IPS-15b (cell line): ENCODE data around the gene NR3C2.
"Not testable (repeated sequence)": the region's sequence is repeated elsewhere in the genome, so short reads cannot be mapped to it uniquely, and the experiment has no call there.

Experiments
- H3K27me3 ChIP-seq: one replicate; pipeline ENCODE4 v1.6.1; 2013; ENCODE audit warnings: low read length; ENCODE audit not compliant: control insufficient read depth, insufficient read depth
- H3K36me3 ChIP-seq: one replicate; pipeline ENCODE4 v1.6.1; 2013; ENCODE audit warnings: low read length; ENCODE audit not compliant: control insufficient read depth, insufficient read depth
- H3K4me1 ChIP-seq: one replicate; pipeline ENCODE4 v1.6.1; 2013; ENCODE audit warnings: mild to moderate bottlenecking, low read length; ENCODE audit not compliant: control insufficient read depth, insufficient read depth
- H3K4me3 ChIP-seq: one replicate; pipeline ENCODE4 v1.5.1; 2013; ENCODE audit warnings: low read depth, low read length
- H3K9ac ChIP-seq: one replicate; pipeline ENCODE4 v1.6.1; 2013; ENCODE audit warnings: low read depth, mild to moderate bottlenecking, low read length
- H3K9me3 ChIP-seq: one replicate; pipeline ENCODE4 v1.6.1; 2013; ENCODE audit warnings: mild to moderate bottlenecking, low read length; ENCODE audit not compliant: control insufficient read depth, insufficient read depth

Gene NR3C2

DNA sequence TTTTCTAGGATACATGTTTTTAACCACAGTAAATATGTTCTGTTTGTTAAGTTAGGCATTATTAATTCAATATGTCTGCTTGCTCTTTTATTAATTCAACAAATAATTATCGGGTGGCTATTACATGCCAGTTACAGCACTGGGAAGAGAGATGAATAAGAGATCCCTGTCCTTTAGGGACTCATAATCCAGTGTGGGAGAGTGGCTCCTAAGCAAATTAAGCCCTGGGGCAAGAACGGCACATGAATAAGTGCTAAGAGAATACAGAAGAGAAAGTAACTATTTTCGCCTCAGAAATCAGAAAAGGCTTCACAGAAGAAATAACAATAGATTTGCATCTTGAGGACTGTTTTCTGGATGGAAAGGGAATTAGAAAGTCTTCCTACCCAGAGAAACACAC is 236.7 kb downstream of the NR3C2 start:
- no peaks in the 10 kb centered on the region for H3K36me3 ChIP-seq
- H3K9ac ChIP-seq, result no peak overlapping the region
- H3K27me3 ChIP-seq, result no peaks in the 10 kb centered on the region
- peaks cover 6% of the 10 kb centered on the region for H3K4me1 ChIP-seq
- no peaks in the 10 kb centered on the region for H3K9me3 ChIP-seq
- H3K4me3 ChIP-seq, result no peak overlapping the region

DNA sequence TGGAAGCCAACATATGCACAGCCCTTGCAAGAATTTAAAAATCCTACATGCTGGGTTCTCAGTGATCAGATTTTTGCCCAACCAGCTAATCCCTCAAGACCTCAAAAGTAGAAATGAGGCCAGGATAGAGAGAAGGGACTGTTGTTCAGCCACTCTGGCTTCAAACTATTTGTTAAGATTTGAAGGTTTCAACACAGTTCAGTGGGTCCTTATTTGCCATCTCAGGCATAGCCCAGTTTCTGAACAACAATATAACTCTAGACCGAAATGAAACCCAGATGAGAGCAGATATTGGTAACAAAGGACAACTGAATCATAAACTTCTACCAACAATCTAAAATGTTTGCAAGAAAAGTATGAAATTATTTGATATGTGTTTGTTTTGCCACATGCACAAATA is 237.3 kb downstream of the NR3C2 start:
- H3K4me1 ChIP-seq, result peaks cover 6% of the 10 kb centered on the region
- no peaks in the 10 kb centered on the region for H3K36me3 ChIP-seq
- H3K9ac ChIP-seq, result no peak overlapping the region
- H3K27me3 ChIP-seq, result no peaks in the 10 kb centered on the region
- H3K4me3 ChIP-seq, result no peak overlapping the region
- H3K9me3 ChIP-seq, result no peaks in the 10 kb centered on the region

DNA sequence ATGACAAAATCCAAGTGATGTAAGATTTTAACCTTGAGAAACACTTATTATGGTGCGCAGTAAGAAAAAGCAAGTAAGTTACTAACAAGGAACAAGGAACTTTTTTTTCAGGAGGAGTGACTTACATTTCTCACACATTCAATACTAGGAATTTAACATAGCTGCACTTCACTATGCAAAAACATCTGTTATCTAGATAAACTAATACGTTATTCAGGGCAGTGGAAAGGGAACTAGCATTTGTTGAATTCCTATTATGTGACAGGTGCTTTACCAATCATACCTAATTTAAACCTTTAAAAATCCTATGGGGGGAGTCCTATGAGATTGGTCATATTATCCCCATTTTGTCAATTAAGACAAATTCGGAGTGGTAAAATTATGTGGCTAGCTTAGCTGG is 238.0 kb downstream of the NR3C2 start:
- no peak overlapping the region for H3K4me3 ChIP-seq
- no peaks in the 10 kb centered on the region for H3K9me3 ChIP-seq
- peaks cover 6% of the 10 kb centered on the region for H3K4me1 ChIP-seq
- no peaks in the 10 kb centered on the region for H3K27me3 ChIP-seq
- no peak overlapping the region for H3K9ac ChIP-seq
- H3K36me3 ChIP-seq, result no peaks in the 10 kb centered on the region

DNA sequence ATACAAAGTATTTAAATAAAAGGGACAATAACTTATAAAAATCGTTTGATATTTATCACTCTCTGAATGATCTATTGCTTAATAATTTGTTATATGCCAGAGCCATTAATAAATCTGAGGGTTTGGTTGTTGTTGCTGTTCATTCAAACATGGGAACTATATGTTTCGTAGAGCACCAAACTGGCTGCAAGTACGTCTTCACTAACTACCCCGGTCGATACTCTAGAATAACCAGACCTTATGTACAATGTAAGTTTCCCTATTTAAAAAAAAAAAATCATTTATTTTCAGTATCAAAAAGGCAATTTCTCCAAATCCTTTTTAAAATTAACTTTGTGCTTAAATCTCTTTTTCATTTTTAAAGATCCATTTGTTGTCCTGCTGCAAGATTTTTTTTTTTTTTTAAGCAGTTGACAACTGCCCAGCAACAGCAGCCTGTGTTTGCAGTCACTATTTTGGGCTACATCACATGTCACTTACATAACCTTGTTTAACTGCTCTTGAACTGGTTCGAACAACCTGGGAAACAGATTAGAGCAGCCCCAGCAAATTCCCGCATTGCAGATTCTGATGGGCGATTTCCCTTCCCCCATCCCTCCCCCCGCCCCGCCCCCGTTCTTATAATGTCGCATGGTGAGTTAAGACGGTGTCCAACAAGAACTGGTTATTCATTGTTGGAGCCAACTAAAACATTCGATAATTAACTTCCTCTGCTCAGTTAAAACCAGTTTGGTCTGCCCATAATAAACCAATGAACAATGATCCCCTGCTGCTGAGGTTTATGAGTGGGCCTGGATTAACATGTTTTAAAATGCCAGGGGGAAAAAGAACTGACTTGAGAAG is 238.9 kb downstream of the NR3C2 start:
- Histone ChIP-seq H3K4me1 (peaks cover 6% of the 10 kb centered on the region), H3K27me3 (no peaks in the 10 kb centered on the region), H3K4me3 (no peak overlapping the region), H3K9ac (no peak overlapping the region), H3K9me3 (no peaks in the 10 kb centered on the region), H3K36me3 (no peaks in the 10 kb centered on the region)

DNA sequence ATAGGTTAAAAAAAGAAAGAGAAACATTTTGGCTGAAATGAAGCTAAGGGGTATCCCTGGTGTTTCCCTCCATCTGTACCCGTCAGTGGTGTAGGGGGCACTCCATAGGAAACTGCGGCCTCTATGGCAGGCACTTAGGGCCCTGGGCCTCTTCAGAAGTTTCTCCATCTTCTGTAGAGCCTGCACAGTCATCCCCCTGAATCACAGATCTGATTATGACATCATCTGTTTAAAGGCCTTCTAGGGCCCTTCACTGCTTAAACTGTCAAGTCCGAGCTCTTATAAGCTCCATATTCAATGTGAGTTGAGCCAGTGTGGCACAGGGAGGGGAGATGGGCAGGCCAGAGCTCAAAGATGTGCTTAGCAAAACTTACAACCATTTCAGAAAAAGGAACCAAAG is 241.3 kb downstream of the NR3C2 start:
- Histone ChIP-seq H3K4me1 (peaks cover 6% of the 10 kb centered on the region), H3K9ac (no peak overlapping the region), H3K36me3 (no peaks in the 10 kb centered on the region), H3K4me3 (no peak overlapping the region), H3K27me3 (no peaks in the 10 kb centered on the region), H3K9me3 (no peaks in the 10 kb centered on the region)

DNA sequence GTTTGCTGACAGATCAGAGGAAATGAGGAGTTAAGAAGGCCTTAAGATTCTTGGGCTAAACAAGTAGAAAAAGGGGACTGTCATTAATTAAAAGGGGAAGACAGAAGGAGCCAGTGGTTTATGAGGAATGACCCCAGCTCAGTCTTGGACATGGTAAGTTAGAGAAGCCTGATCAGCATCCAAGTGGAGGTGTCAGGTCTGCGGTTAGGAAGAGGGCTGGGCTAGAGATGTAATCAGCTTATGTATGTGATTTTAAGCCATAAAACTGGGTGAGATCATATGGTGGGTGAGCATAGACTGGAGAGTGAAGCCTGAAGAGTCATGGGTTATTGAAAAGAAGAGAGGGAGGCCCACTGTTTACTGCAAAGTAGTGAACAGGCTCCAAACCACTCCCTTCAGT is 246.1 kb downstream of the NR3C2 start:
- Histone ChIP-seq H3K27me3 (no peaks in the 10 kb centered on the region), H3K9me3 (no peaks in the 10 kb centered on the region), H3K4me1 (no peaks in the 10 kb centered on the region), H3K36me3 (no peaks in the 10 kb centered on the region), H3K4me3 (no peak overlapping the region), H3K9ac (no peak overlapping the region)

DNA sequence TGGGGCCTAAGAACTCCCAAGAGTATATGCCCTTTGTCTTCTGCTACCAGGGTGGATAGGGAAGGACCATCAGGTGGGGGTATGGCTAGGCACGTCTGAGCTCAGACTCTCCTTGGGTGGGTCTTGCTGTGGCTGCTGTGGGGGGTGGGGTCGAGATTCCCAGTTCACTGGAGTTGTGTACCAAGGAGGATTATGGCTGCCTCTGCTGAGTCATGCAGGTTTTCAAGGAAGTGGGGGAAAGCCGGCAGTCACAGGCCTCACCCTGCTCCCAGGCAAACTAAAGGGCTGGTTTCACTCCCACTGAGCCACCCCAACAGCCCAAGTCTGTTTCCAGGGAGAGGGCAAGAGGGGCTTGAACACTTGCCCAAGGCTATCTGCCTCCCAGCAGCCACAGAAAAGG is 249.7 kb downstream of the NR3C2 start:
- no peaks in the 10 kb centered on the region for H3K27me3 ChIP-seq
- no peaks in the 10 kb centered on the region for H3K36me3 ChIP-seq
- no peak overlapping the region for H3K9ac ChIP-seq
- no peaks in the 10 kb centered on the region for H3K9me3 ChIP-seq
- H3K4me3 ChIP-seq, result no peak overlapping the region
- no peaks in the 10 kb centered on the region for H3K4me1 ChIP-seq

DNA sequence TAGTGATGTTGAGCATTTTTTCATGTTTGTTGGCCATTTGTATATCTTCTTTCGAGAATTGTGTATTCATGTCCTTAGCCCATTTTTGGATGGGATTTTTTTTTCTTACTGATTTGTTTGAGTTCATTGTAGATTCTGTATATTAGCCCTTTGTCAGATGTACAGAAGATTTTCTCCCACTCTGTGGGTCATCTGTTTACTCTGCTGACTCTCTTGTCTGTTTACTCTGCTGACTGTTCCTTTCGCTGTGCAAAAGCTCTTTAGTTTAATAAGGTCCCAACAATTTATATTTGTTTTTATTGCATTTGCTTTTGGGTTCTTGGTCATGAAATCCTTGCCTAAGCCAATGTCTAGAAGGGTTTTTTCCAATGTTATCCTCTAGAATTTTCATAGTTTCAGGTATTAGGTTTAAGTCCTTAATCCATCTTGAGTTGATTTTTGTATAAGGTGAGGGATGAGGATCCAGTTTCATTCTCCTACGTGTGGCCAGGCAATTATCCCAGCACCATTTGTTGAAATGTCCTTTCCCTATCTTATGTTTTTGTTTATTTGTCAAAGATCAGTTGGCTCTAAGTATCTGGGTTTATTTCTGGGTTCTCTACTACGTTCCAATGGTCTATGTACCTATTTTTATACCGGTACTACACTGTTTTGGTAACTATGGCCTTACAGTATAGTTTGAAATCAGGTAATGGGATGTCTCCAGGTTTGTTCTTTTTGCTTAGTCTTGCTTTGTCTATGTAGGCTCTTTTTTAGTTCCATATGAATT is 254.6 kb downstream of the NR3C2 start:
- not testable (repeated sequence) for H3K27me3 ChIP-seq, H3K9ac ChIP-seq, H3K9me3 ChIP-seq, H3K4me1 ChIP-seq, H3K4me3 ChIP-seq, H3K36me3 ChIP-seq

DNA sequence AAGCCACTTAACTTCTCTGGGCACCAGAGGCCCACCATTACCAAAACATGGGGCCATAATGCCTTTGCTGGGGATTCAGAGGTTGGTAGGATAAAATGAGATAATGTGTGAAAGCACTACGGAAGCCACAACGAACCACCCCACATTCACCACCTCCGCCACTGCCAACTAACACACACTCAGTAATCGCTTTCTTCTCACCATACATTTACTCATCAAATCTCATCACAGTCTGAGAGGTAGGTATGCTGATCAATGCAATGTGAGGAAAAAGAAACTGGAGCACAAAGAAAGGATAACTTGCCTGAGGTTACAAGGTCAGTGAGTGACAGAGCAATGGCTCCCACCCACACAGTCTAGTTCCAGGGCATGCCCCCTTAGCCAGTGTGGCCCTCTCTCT is 257.3 kb downstream of the NR3C2 start:
- no peaks in the 10 kb centered on the region for H3K4me1 ChIP-seq
- H3K36me3 ChIP-seq, result no peaks in the 10 kb centered on the region
- H3K27me3 ChIP-seq, result no peaks in the 10 kb centered on the region
- H3K9ac ChIP-seq, result no peak overlapping the region
- no peak overlapping the region for H3K4me3 ChIP-seq
- no peaks in the 10 kb centered on the region for H3K9me3 ChIP-seq

DNA sequence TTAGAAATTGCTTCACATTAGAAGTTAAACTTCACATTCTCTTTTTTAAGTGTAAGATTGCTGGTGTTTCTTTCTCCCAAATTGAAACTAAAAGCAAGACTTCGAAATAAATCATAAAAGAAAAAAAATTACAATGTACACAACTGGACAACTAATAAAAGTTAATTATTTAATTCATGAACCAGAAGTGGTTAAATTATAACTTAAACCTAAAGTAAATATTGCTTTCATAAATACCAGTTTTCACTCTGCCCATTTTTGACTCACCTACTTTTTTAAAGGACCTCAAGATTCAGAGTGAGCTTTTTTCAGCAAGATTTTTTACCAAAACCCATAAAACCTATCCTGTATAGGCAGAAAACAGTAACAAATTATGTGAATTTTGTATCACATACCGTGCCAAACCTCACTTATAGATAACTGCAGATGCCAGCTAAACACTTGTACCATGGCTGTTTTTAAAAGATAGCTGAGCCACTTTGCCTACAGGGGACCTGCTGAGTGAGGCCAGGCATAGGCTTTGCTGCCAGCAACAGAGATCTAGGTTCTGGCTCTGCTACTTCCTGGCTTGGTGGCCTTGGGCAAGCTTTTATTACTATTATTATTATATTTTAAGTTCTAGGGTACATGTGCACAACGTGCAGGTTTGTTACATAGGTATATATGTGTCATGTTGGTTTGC is 259.8 kb downstream of the NR3C2 start:
- Histone ChIP-seq H3K27me3 (no peaks in the 10 kb centered on the region), H3K9me3 (no peaks in the 10 kb centered on the region), H3K9ac (no peak overlapping the region), H3K36me3 (no peaks in the 10 kb centered on the region), H3K4me1 (no peaks in the 10 kb centered on the region), H3K4me3 (no peak overlapping the region)

DNA sequence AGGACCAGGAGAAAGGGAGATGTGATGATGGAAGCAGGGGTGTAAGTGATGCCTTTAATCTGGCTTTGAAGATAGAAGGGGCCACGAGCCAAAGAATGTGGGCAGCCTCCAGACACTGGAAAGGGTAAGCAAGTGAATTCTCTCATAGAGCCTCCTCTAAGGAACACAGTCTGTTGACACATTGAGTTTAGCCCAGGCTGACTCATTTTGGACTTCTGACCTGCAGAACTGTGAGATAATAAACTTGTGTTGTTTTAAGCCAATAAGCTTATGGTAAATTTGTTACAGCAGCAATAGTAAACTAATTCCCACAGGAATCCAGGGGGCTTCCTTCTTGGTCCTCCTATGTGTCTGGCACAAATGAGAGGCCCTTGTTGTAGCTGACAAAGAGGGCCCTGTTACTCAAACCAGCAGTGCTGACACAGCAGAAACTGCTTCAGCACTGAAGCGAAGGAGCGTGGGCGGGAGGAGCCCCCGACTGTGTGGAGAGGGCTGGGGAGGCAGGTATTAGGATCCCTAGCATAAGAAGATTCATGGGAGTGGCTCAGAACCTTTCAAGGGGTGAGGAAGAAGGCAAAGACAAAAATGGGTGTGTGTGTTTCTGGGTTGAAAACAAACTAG is 268.7 kb downstream of the NR3C2 start:
- Histone ChIP-seq H3K9ac (no peak overlapping the region), H3K27me3 (no peaks in the 10 kb centered on the region), H3K4me3 (no peak overlapping the region)

More for the DNA sequence above, 268.7 kb downstream of the NR3C2 start:
- Histone ChIP-seq H3K9me3 (no peaks in the 10 kb centered on the region), H3K4me1 (no peaks in the 10 kb centered on the region), H3K36me3 (no peaks in the 10 kb centered on the region)
